ENCODE data around the gene TNFRSF4.
"Not testable (repeated sequence)": the region's sequence is repeated elsewhere in the genome, so short reads cannot be mapped to it uniquely, and the experiment has no call there.

TNFRSF4 gene

GRCh38 chr1:1213345-1214265 is at the start of gene TNFRSF4:
TNFRSF4 (minus strand) TSS chr1:1214153; CDS start chr1:1214127, 26 bp downstream.
- no peak for DNase-seq

DNA sequence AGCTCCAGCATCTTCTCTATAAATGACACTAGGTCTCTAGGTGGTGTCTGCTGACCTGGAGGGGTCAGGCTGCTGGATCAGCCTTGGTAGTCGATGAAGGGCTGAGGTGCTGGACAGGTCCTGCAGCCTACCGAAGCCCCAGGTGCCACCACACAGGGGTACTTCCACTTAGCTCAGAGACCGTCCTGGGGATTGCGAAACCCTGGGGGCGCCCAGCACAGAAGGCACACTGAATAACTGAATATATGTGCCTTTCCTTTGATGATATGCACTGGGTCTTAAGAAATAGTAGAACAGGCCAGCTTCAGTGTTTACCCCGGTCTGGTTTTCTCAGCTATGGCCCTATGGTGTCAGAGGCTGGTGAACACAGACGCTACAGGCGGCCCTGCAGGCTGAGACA is 48.8 kb upstream of the TNFRSF4 start:
- no peak for DNase-seq

GRCh38 chr1:1262071-1262470 is 48.1 kb upstream of the TNFRSF4 start:
- DNase-seq, result no peak

- DNase-seq, result no peak
Measured at GRCh38 chr1:1260843-1261560, 47.0 kb upstream of the TNFRSF4 start.

DNA sequence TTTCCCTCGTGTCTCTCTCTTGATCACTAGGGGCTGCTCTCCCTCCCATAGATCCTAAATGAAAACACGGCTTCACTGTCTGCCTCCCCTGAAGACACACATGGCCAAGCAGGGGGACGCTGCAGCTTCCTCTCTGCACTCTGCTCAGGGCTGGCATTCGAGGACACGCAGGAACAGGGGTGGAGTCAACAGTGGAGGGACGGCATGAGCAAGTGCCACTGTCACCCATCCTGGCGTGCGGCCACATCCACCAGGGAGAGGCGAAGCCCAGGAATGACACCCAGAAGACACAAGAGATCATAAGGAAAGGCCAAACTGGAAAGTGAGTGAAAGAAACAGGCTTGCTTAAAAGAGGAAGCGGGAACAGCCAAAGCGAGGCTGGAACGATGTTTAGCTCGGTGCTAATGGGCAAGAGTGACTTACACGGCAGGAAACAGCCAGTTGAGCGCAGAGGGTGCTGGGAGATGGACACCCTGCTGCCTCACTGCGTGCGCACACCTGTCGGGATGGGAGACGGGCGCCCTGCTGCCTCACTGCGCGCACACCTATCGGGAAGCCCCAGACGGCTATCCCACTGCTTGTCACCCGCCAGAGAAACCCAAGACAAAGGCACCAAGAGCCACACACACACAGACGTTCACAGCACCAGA is 46.1 kb upstream of the TNFRSF4 start:
- DNase-seq, result no peak

GRCh38 chr1:1259540-1259939 is 45.6 kb upstream of the TNFRSF4 start:
- DNase-seq, result no peak

DNA sequence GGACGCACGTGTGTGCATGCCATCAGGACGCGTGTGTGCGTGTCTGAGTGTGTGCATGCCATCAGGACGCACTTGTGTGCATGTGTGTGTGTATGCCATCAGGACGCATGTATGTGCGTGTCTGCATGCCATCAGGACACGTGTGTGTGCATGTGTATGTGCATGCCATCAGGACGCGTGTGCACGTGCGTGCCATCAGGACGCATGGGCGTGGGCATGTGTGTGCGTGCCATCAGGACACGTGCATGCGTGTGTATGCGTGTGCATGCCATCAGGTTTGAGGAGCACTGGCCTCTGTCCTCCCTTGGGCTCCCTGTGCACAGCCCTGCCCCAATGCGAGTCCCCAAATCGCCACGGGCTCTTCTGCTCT is 45.2 kb upstream of the TNFRSF4 start:
- no peak for DNase-seq

- DNase-seq, result no peak
Measured at GRCh38 chr1:1256956-1257871, 43.3 kb upstream of the TNFRSF4 start.

DNA sequence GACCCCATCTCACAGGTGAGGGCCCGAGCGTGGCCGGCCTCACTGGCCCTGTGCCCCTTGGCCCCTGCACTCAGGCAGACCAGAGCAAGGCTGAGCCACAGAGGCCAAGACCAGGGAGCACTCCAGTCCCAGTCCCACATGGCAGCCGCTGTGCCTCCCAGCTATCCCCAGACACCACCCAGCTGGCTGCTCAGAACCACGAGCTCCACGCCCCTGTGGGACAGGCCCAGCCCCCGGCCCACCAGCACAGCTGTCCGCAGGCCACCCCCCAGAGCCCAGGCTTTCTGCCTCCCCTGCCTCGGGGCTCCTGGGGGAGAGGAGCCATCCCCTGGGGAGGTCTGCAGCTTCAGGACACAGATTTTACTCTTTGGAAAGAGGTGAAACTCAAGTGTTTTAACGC is 41.7 kb upstream of the TNFRSF4 start:
- DNase-seq, result no peak

GRCh38 chr1:1255078-1255477 is 41.1 kb upstream of the TNFRSF4 start:
- DNase-seq, result no peak

GRCh38 chr1:1254667-1254998 is 40.7 kb upstream of the TNFRSF4 start:
- no peak for DNase-seq

DNA sequence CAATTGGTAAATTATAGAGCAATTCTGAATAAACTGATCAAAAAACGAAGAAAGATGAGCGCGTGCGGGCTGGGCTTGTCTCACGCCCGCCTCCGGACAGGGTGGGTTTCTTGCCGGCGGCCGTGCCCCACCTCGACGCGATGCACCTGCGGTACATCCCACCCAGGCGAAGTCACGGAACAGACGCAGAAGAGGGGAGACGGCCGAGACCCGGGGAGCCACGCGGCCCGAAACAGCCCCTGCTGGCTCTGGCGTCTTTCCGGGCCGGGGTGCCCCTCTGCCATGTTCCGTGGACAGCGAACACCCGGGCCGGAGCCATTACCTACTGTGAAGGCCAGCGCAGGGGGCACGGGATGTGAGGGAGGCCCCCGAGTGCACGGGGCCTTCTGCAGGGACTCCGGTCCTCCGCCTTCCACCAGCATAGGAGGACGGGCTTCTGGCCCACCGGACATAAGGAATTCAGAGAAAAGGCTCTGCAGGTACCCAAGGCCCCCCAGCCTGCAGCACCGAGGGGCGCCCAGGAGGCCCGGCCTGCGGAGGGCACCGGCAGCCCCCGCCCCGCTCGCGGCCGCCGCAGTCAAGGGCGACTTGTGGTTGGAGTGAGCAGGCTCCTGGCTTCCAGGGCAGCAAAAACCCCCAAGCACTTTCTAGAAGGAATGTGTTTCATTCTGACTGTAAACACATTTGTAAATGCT is 40.2 kb upstream of the TNFRSF4 start:
- DNase-seq, result no peak

DNA sequence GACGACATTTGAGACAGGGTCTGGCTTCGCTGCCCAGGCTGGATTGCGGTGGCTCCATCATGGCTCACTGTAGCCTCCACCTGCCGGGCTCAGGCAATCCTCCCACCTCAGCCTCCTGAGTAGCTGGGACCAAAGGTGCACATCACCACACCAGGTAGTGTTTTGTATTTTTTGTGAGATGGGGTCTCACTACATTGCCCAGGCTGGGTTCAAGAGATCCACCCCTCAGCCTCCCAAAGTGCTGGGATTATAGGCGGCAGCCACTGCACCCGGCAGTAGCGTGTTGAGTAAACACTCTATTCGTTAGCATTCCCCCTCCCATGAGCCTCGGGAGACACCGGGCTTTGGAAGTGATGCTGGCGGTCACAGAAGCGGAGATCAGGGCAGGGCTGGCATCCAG is 39.4 kb upstream of the TNFRSF4 start:
- DNase-seq, result no peak

DNA sequence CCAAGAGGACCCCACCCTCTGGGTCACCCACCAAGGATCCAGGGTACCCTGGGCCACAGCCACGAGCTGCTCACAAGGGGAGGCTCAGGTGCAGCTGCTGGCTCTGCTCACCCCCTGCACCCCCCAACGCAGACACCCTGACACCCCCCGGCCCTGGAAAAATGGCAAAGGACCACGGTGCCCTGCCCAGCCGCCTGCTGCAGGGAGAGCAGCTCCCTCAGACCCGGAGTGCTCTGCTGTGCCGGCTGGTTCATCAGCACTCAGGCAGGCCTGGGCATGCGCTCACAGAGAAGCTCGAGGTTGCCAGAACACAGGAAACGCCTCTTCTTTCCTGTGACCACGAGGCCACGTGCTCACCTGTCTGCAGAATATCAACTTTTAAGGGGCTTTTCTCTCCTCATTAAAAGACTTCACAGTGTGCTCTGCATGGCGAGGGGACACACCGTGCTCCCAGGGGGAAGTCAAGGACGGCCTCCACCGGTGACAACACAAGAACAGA is 36.9 kb upstream of the TNFRSF4 start:
- no peak for DNase-seq

- not testable (repeated sequence) for DNase-seq
Measured at GRCh38 chr1:1248009-1248913, 34.3 kb upstream of the TNFRSF4 start.

- no peak for DNase-seq
Measured at GRCh38 chr1:1247341-1247913, 33.5 kb upstream of the TNFRSF4 start.

DNA sequence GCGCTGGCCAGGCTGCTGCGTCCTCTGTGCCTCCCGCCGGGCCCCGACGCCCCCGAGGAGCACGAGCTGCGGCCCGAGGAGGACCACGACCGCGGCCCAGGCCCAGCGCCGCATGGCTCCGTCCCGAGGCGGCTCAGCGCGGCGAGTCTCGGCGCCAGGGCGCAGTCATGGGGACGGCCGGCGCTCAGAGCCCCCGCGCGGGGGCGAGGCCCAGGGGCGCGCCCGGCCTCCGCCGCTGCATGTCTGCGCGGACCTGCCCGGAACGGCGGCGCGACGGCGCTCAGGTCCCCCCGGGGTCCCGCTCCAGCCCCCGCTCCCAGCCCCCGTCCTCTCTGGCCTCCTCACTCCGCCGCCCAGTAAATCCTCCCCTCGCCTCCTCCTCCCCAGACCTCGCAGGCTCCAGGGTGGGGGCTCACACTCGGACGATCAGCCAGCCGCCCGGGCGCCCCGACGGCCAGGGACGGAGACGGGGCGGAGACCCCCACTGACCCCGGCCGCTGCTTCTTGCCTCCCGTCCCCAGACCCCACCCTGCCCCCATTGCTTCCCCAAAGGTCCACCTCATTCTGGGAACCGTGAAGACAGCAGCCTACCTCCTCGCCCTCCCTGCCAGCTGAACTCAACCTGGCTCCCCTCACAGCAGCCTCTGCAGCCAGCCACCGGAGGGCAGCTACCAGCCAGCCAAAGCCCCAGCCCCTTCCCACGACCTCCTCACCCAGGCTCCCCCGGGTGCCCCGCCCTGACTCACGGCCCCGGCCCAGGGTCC is 32.8 kb upstream of the TNFRSF4 start, which contains the start of gene C1QTNF12:
TSS of gene C1QTNF12 (minus strand) at position 146 of the 764 bp plus-strand sequence. CDS start at position 114, 32 bp downstream.
- DNase-seq, result no peak

DNA sequence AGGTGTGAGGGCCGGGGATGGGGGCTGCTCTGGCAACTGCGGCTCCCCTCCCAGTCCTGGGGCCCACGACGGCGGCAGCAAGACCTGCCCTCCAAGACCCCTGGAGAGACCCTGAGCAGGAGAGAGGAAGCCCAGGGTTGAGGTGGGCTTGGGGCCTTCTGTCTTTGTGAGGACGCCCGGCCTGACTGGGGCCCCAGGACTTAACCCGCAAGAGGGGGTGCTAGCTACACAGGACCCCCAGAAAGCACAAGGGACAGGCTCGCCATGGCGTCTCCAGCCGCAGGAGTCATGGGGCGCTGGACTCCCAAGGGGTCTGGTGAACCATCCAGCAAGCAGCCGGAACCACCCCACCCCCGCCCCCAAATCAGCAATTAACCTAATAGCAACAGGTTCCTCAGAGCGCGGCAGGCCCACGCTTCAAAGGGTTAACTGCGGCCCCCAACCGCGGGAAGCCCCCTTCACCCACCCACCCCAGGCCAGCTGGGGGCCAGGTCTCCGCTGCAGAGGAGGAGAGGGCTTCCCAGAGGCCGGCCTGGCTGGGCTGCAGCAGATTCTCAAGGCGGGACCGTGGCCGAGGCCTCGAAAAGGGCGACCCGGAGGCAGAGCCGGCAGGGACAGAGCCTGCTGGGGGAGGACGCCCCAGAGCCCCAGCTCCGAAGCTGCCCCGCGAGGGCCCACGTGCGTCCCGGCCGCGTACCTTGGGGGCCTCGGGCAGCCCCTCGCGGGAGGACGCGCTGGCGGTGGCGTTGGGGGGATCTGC is 32.0 kb upstream of the TNFRSF4 start:
- no peak for DNase-seq

Measured in islet precursor cell (in vitro differentiated cells).